Naive thymus-derived CD8-positive, alpha-beta T cell (primary cell): Measurements from ENCODE around the gene COL7A1. TPM values are rescaled to one million over a fixed set of nuclear protein-coding genes. Genes with fewer than 3 reads are reported as not detected.
A peak's percentile ranks its signal among the peaks of the same experiment; 100 is the strongest.
"Not testable (repeated sequence)": the region's sequence is repeated elsewhere in the genome, so short reads cannot be mapped to it uniquely, and the experiment has no call there.

ENCODE experiments used
- ATAC-seq, 2 donors: fragments of 150-1000 bp; cut with Tn5 transposase in 1 of 2; sonication (Bioruptor Pico), chemical (Tn5 transposase) in 1 of 2; 1 replicate in 1 of 2; 2 replicates in 1 of 2; pipeline ENCODE4 v1.10.0; 2021; ENCODE audit warnings: mild to moderate bottlenecking in 2 of 2, moderate library complexity in 2 of 2
- POLR2A ChIA-PET: fragments of 350-600 bp; sonication (Branson Sonifier 250); formaldehyde crosslinking; loops from one replicate; lab custom pipeline; 2021; ENCODE audit warnings: antibody characterized with exemption; lab: Charles Lee
- DNase-seq, 10 donors: peaks; one replicate each; pipeline versions ENCODE4 v3.0.0 to v3.0.0-alpha.2; 2020 to 2022
- H3K27ac Mint-ChIP-seq, 10 donors: one replicate each; pipeline ENCODE4 v1.8.0; 2020 to 2022; ENCODE audit warnings: mild to moderate bottlenecking in 10 of 10, mixed read lengths in 10 of 10, moderate library complexity in 4 of 10, inconsistent platforms in 1 of 10
- H3K27me3 Mint-ChIP-seq, 5 donors: one replicate each; pipeline ENCODE4 v1.8.0; 2021 to 2022; ENCODE audit warnings: mixed read lengths in 5 of 5
- H3K36me3 Mint-ChIP-seq, 3 donors: one replicate each; pipeline ENCODE4 v1.8.0; 2020 to 2022; ENCODE audit warnings: mixed read lengths in 3 of 3, mild to moderate bottlenecking in 2 of 3, inconsistent platforms in 1 of 3
- H3K4me1 Mint-ChIP-seq, 4 donors: one replicate each; pipeline ENCODE4 v1.8.0; 2021 to 2022; ENCODE audit warnings: mixed read lengths in 4 of 4
- H3K4me3 Mint-ChIP-seq, 10 donors: one replicate each; pipeline ENCODE4 v1.8.0; 2020 to 2022; ENCODE audit warnings: mild to moderate bottlenecking in 10 of 10, mixed read lengths in 10 of 10, moderate library complexity in 6 of 10, inconsistent platforms in 1 of 10
- H3K9me3 Mint-ChIP-seq, 9 donors: one replicate each; pipeline ENCODE4 v1.8.0; 2020 to 2022; ENCODE audit warnings: mixed read lengths in 9 of 9, mild to moderate bottlenecking in 3 of 9, inconsistent platforms in 1 of 9, moderate library complexity in 1 of 9
- polyA plus RNA-seq, 3 donors: library from polyadenylated mRNA; unstranded; fragments of 300-500 nt; fragmentation: Illumina TruSeq; gene quantifications; one replicate each; pipeline ENCODE4 v1.2.3, GENCODE V29; 2021
- total RNA-seq, 8 experiments: library from RNA in 2 of 8; stranded (reverse) in 2 of 8; gene quantifications; one replicate each; pipeline ENCODE4 v1.2.3 and lab custom pipeline; 2021 to 2026

The COL7A1 gene
- total and polyA plus RNA-seq, 5 experiments from 2014 or later = 0.27 to 1.8 (median 1.6) TPM; not detected in 2

DNA sequence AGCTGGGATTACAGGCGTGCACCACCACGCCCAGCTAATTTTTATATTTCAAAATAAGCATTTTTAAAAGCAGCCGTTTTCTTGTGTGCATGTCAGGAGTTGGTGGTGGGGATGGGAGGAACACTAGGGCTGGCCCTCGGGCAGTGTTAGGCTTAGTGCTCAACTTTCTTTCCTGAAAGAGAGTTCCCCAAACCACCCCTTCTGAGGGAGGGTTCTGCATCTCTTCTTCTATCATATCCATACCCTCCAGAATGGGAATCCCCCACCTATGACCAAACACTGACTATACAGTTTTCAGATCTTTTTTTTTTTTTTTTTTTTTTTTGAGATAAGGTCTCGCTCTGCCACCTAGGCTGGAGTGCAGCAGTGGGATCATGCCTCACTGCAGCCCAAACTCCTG, 51.0 kb downstream of the COL7A1 start:
- DNase-seq (no peak), ATAC-seq (no peak)
- H3K4me1 Mint-ChIP-seq = peaks cover 2 to 14% (median 12%) of the 10 kb centered on the region in 4 donors
- H3K4me3 Mint-ChIP-seq = no peak overlapping the region
- no peaks in the 10 kb centered on the region for H3K27me3 Mint-ChIP-seq
- H3K27ac Mint-ChIP-seq = no peak overlapping the region
- H3K36me3 Mint-ChIP-seq = peaks cover 0 to 4% (median 0%) of the 10 kb centered on the region in 3 donors
- POLR2A ChIA-PET = interaction anchor here (0.7 to 1.8 kb wide), 3 partner anchors 12 to 69 kb away, joined by 3 to 6 read pairs (median 3); partner anchors contain the start of gene PFKFB4
- H3K9me3 Mint-ChIP-seq = peaks cover 0 to 3% (median 0%) of the 10 kb centered on the region in 9 donors

DNA sequence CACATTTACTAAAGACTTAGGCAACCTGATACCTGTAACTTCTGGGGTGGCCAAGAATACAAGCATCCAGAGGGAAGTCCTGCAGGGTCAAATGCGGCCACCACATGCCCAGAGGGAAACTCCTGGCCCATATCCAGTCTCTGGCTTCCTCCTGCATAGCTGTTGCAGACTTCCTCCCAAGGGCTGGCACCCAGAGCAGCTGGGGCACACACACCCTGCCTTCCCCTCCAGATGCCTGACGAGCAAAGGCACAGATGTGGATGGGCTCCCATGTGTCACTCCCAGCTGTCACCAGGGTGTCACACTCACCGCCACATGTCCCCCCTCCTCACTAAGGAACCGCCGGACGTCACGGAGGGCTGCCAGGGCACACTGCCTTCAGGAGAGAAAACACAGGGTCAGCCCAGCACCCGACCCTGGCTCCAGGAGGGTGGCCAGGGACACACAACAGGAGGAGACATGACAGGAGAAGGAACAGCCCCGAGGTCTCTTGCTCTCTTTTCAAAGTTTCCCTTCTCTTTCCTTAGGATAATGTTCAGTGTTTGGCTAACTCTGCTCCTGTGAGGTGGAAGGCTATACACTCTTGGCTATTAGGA, 51.8 kb downstream of the COL7A1 start:
- DNase-seq (no peak), ATAC-seq (no peak)
- peaks cover 0 to 3% (median 0%) of the 10 kb centered on the region in 9 donors for H3K9me3 Mint-ChIP-seq
- no peaks in the 10 kb centered on the region for H3K27me3 Mint-ChIP-seq
- POLR2A ChIA-PET = interaction anchor here (1.8 kb wide), 1 partner anchor 13 kb away, joined by 6 read pairs; the partner anchor contains the start of gene PFKFB4
- peaks cover 0 to 4% (median 0%) of the 10 kb centered on the region in 3 donors for H3K36me3 Mint-ChIP-seq
- no peak overlapping the region for H3K4me3 Mint-ChIP-seq
- H3K4me1 Mint-ChIP-seq = peaks cover 0 to 7% (median 7%) of the 10 kb centered on the region in 4 donors
- H3K27ac Mint-ChIP-seq = peak overlapping the region in 1 of 10 donors; percentile 57

DNA sequence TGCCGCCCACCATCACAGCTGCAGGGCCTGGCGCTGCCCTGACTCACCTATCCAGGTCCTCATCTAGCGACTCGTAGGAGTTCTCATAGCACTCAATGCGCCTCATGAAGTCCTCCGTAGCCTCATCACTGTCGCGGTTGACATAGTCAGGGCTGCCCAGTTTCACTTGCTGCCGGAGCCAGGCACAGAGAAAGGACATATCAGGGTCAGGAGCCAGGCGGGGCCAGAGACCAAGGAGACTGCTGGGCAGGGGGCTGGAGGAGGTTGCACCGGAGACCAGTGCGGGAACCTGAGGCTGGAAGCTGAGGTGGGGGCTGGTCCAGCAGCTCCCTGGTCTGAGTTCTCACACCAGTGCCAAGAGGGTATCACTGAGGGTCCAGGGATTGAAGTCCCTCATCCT, 56.7 kb downstream of the COL7A1 start:
- H3K27me3 Mint-ChIP-seq = no peaks in the 10 kb centered on the region
- peaks cover 0 to 4% (median 4%) of the 10 kb centered on the region in 3 donors for H3K36me3 Mint-ChIP-seq
- H3K9me3 Mint-ChIP-seq = peaks cover 0 to 3% (median 0%) of the 10 kb centered on the region in 9 donors
- peaks cover 0 to 3% (median under 1%) of the 10 kb centered on the region in 4 donors for H3K4me1 Mint-ChIP-seq
- H3K27ac Mint-ChIP-seq = no peak overlapping the region
- no peak overlapping the region for H3K4me3 Mint-ChIP-seq
- ATAC-seq (no peak), DNase-seq (no peak)
- POLR2A ChIA-PET = no interaction called here

DNA sequence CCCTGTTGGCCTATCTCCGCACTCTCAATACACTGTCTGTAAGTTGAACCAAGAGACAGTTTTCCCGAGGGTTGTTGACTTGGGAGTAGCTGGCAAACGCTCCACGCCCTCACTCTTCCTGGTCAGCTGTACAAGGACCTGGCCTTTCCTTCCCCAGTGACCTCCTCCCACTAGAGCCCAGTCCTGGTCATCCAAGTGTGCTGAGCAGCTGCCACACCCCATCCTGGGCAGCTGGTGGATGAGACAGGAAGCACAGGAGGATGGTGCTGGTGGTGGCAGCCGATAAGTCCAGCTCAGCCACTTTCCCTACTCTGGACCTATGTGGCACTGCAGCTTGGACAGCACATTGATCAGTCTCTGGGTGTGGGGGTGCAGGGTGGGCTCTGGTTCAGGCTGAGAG, 58.3 kb downstream of the COL7A1 start:
- ATAC-seq (no peak), DNase-seq (no peak)
- no peaks in the 10 kb centered on the region for H3K27me3 Mint-ChIP-seq
- H3K4me1 Mint-ChIP-seq = peaks cover 0 to 4% (median 2%) of the 10 kb centered on the region in 4 donors
- no peak overlapping the region for H3K27ac Mint-ChIP-seq
- H3K4me3 Mint-ChIP-seq = no peak overlapping the region
- POLR2A ChIA-PET = no interaction called here
- H3K36me3 Mint-ChIP-seq = peaks cover 0 to 4% (median 0%) of the 10 kb centered on the region in 3 donors
- H3K9me3 Mint-ChIP-seq = no peaks in the 10 kb centered on the region

DNA sequence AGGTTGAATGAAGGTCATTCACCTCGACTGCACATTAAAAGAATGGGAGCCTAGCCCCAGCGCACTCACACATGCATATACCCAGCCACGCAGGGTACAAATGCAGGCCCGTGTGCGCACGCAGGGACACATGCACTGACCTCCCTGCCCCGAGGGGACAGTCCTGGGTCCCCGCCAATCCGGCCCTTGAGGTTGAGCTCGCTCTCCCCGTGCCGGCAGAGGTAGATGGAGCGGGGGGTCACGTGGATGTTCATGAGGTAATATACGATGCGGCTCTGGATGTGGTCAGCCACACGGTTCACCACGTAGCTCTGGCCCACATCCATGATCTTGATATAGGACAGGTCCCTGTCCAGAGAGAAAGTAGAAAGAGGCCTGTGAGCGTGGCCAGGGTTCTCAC, 59.0 kb downstream of the COL7A1 start:
- peaks cover 0 to 4% (median 2%) of the 10 kb centered on the region in 4 donors for H3K4me1 Mint-ChIP-seq
- no peak for ATAC-seq
- DNase-seq = no peak
- no peaks in the 10 kb centered on the region for H3K9me3 Mint-ChIP-seq
- no peak overlapping the region for H3K27ac Mint-ChIP-seq
- H3K36me3 Mint-ChIP-seq = peaks cover 0 to 4% (median 0%) of the 10 kb centered on the region in 3 donors
- H3K4me3 Mint-ChIP-seq = no peak overlapping the region
- POLR2A ChIA-PET = interaction anchor here (0.6 kb wide), 1 partner anchor 882 kb away, joined by 3 read pairs; no protein-coding TSS in a partner anchor
- no peaks in the 10 kb centered on the region for H3K27me3 Mint-ChIP-seq

DNA sequence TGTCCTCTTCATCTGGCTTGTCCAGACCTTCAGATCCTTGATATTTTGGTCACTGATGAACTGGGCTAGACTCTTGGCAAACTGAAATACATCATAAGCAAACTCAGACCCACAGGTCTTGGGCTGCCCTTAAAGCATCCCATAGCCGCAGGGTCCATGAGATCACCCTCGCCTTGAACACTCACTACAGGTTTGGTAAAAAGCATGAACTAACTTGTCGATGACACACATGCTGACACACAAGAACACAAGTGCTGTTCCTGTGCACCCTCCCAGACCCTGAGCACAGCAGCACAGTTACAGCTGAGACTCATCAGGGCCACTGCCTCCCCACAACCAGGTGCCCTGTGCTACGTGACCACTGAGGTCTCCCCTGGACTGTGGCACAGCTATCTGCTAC, 59.6 kb downstream of the COL7A1 start:
- POLR2A ChIA-PET = interaction anchor here (0.6 kb wide), 2 partner anchors 19 to 883 kb away, joined by 3 read pairs; no protein-coding TSS in a partner anchor
- DNase-seq (no peak), ATAC-seq (no peak)
- peaks cover 0 to 4% (median 0%) of the 10 kb centered on the region in 3 donors for H3K36me3 Mint-ChIP-seq
- no peak overlapping the region for H3K4me3 Mint-ChIP-seq
- H3K9me3 Mint-ChIP-seq = no peaks in the 10 kb centered on the region
- H3K4me1 Mint-ChIP-seq = peaks cover 0 to 4% (median 2%) of the 10 kb centered on the region in 4 donors
- no peaks in the 10 kb centered on the region for H3K27me3 Mint-ChIP-seq
- peak overlapping the region in 1 of 10 donors; percentile 47 for H3K27ac Mint-ChIP-seq

DNA sequence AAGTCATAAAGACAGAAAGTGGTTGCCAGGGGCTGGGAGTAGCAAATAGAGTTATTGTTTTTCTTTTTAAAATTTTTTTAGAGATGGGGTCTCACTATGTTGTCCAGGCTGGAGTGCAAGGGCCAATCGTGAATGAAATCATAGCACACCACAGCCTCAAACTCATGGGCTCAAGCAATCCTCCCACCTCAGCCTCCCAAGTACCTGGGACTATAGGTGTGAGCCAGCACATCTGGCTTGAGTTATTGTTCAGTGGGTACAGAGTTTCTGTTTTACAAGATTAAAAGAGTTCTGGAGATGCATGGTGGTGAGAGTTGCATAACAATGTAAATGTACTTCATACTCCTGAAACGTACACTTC, 62.2 kb downstream of the COL7A1 start:
- no peak for DNase-seq
- POLR2A ChIA-PET = no interaction called here
- Mint-ChIP-seq H3K4me1 (peaks cover 2 to 5% (median 3%) of the 10 kb centered on the region in 4 donors), H3K27ac (no peak overlapping the region), H3K27me3 (no peaks in the 10 kb centered on the region), H3K9me3 (no peaks in the 10 kb centered on the region), H3K4me3 (no peak overlapping the region), H3K36me3 (peaks cover 0 to 4% (median 0%) of the 10 kb centered on the region in 3 donors)
- no peak for ATAC-seq

DNA sequence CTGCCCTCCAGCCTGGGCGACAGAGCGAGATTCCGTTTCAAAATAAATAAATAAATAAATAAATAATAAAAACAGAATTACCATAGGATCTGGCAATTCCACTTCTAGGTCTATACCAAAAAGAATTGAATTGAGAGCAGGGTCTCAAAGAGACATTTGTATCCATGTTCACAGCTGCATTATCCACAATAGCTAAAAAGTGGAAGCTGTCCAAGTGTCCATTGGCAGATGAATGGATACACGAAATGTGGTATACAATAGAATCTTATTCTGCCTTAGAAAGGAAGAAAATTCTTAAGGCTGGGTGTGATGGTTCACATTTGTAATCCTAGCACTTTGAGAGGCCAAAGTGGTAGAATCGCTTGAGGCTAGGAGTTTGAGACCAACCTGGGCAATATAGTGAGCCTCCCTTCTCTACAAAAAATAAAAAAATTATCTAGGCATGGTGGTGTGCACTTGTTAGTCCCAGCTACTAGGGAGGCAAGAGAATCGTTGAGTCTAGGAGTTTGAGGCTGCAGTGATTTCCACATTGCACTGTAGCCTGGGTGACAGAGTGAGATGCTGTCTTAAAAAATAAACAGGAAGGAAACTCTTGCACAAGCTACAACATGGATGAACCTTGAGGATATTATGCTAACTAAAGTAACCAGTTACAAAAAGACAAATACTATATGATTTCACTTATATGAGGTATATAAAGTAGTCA, 62.7 kb downstream of the COL7A1 start:
- POLR2A ChIA-PET = no interaction called here
- H3K36me3 Mint-ChIP-seq = peaks cover 0 to 4% (median 0%) of the 10 kb centered on the region in 3 donors
- peaks cover 2 to 7% (median 4%) of the 10 kb centered on the region in 4 donors for H3K4me1 Mint-ChIP-seq

DNA sequence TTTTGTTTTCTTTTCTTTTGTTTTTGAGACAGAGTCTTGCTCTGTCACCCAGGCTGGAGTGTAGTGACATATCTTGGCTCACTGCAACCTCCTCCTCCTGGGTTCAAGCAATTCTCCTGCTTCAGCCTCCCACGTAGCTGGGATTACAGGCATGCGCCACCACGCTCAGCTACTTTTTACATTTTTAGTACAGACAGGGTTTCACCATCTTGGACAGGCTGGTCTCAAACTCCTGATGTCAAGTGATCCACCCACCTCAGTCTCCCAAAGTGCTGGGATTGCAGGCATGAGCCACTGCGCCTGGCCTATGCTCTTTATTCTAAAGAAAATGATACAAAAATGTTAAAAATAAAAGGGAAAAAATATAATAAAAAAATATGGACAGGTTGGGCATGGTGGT, 64.4 kb downstream of the COL7A1 start:
- H3K4me1 Mint-ChIP-seq, H3K9me3 Mint-ChIP-seq, ATAC-seq, H3K27me3 Mint-ChIP-seq, DNase-seq, H3K4me3 Mint-ChIP-seq, H3K27ac Mint-ChIP-seq, H3K36me3 Mint-ChIP-seq: not testable (repeated sequence)
- POLR2A ChIA-PET = interaction anchor here (1.2 kb wide), 1 partner anchor 15 kb away, joined by 3 read pairs; no protein-coding TSS in a partner anchor

More for the DNA sequence above, 62.7 kb downstream of the COL7A1 start:
- no peaks in the 10 kb centered on the region for H3K9me3 Mint-ChIP-seq
- no peak overlapping the region for H3K27ac Mint-ChIP-seq
- no peak for DNase-seq
- H3K4me3 Mint-ChIP-seq = no peak overlapping the region
- H3K27me3 Mint-ChIP-seq = no peaks in the 10 kb centered on the region
- ATAC-seq = no peak

DNA sequence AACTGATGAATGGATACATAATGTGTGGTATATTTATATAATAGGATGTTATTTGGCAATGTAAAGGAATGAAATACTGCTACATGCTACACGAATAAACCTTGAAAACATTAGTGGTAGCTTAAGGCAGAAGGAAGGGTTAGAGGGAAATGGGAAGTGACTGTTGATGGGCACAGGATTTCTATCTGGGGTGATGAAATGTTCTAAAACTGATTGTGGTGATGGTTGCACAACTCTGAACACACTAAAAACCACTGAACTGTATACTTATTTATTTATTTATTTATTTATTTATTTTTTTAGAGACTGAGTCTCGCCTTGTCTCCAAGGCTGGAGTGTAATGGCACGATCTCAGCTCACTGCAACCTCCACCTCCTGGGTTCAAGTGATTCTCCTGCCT, 66.4 kb downstream of the COL7A1 start:
- DNase-seq (no peak), ATAC-seq (no peak)
- no peaks in the 10 kb centered on the region for H3K36me3 Mint-ChIP-seq
- H3K27me3 Mint-ChIP-seq = no peaks in the 10 kb centered on the region
- POLR2A ChIA-PET = no interaction called here
- peaks cover 3 to 12% (median 7%) of the 10 kb centered on the region in 4 donors for H3K4me1 Mint-ChIP-seq
- H3K4me3 Mint-ChIP-seq = no peak overlapping the region
- no peaks in the 10 kb centered on the region for H3K9me3 Mint-ChIP-seq
- peak overlapping the region in 1 of 10 donors; percentile 35 for H3K27ac Mint-ChIP-seq

DNA sequence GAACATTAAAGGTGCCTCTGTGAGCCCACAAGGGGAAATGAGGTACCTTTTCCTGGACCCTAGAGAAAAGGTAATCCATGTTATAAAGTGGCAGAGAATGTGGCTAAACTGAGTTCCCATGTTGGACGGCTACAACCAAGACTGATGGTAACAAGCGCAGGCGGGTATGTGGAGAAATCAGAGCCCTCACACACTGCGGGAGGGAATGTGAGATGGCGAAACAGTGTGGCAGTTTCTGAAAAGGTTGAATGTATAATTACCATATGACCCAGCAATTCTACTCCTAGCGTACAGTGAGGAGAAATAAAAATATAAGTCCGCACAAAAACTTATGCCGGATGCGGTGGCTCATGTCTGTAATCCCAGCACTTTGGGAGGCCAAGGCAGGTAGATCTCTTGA, 67.1 kb downstream of the COL7A1 start:
- ATAC-seq = no peak
- Mint-ChIP-seq H3K36me3 (no peaks in the 10 kb centered on the region), H3K4me1 (peaks cover 4 to 12% (median 8%) of the 10 kb centered on the region in 4 donors), H3K9me3 (no peaks in the 10 kb centered on the region), H3K4me3 (no peak overlapping the region), H3K27me3 (no peaks in the 10 kb centered on the region), H3K27ac (no peak overlapping the region)
- POLR2A ChIA-PET = interaction anchor here (0.6 kb wide), 1 partner anchor 12 kb away, joined by 3 read pairs; no protein-coding TSS in a partner anchor
- DNase-seq = no peak

DNA sequence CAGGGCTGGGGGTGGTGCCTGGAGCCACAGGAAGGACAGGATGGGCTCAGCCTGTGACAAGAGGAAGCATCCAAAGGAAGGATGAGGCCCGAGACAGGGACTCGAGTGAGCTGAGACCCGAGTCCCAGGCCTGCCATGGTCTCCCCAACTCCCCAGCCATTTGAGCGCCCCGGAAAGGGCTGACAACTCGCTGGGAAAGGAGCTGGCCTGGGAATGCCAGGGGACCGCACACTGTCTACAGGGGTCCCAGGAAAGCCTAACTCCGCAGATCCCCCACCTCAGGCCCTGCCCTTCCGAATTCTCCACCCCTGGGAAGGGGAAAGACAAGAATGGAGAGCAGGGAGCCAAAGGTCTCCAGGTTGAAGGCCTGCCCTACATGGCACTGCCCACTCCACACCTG, 70.2 kb downstream of the COL7A1 start:
- no peak for ATAC-seq
- no peaks in the 10 kb centered on the region for H3K9me3 Mint-ChIP-seq
- no peak overlapping the region for H3K4me3 Mint-ChIP-seq
- H3K27ac Mint-ChIP-seq = peak overlapping the region in 1 of 10 donors; percentile 76
- H3K4me1 Mint-ChIP-seq = peaks cover 9 to 16% (median 10%) of the 10 kb centered on the region in 4 donors
- no peaks in the 10 kb centered on the region for H3K27me3 Mint-ChIP-seq
- POLR2A ChIA-PET = interaction anchor here (1.1 kb wide), 1 partner anchor 18 kb away, joined by 3 read pairs; no protein-coding TSS in a partner anchor
- no peak for DNase-seq
- no peaks in the 10 kb centered on the region for H3K36me3 Mint-ChIP-seq

DNA sequence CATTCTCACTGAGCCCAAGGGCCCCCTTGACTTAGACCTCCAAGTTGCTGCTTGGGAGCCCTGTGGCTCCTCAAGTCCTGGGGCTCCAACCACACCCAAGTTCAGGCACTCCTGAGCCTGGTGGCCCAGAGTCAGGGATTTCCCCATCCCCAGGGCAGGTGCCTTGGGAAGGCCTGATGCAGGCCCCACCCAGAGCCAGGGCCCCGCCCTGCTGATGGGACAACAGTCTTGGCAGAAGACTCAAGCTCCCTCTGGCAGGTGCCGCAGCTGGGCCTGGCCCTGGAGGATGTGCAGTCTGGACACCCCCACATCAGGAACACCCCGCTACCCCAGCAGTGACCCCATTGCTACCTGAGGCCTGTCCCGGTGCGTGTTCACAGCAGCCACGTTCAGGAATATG, 73.5 kb downstream of the COL7A1 start:
- Mint-ChIP-seq H3K9me3 (no peaks in the 10 kb centered on the region), H3K4me3 (no peak overlapping the region), H3K36me3 (no peaks in the 10 kb centered on the region), H3K27ac (no peak overlapping the region), H3K27me3 (no peaks in the 10 kb centered on the region), H3K4me1 (peaks cover 28 to 45% (median 40%) of the 10 kb centered on the region in 4 donors)
- ATAC-seq (no peak), DNase-seq (no peak)
- POLR2A ChIA-PET = interaction anchor here (1.1 kb wide), 1 partner anchor 17 kb away, joined by 3 read pairs; no protein-coding TSS in a partner anchor
